ENCODE results near the gene KCTD17. TPM values are rescaled to one million over a fixed set of nuclear protein-coding genes. Genes with fewer than 3 reads are reported as not detected.

Gene KCTD17
- total RNA-seq, 1 donor from 2014 or later = 39.6 TPM

DNA sequence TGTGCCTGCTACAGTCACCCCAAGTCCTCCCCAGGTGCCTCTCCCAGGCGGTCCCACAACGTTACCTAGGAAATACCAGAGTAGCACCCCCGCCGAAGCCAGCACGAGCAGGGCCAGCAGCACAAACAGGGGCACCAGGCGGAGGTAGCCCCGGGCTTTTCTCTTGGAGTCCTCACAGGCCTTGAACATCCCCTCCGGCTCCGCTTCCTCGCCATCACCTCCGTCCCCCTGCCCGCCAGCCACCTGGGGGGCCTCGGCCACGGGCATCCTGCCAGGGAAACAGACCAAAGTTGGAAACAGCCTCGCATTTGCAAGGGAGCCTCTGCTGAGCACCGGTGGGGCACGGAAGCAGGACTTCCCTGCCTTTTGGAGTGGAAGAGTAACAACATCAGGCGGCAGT is 51.6 kb downstream of the KCTD17 start:
- Mint-ChIP-seq H3K27me3 (ENCODE audit: unreplicated experiment) (peaks cover 28% of the 10 kb centered on the region), H3K27ac (ENCODE audit: unreplicated experiment) (no peak overlapping the region), H3K4me1 (ENCODE audit: unreplicated experiment) (no peaks in the 10 kb centered on the region), H3K9me3 (ENCODE audit: unreplicated experiment) (no peaks in the 10 kb centered on the region), H3K4me3 (ENCODE audit: unreplicated experiment) (no peak overlapping the region), H3K36me3 (ENCODE audit: unreplicated experiment) (no peaks in the 10 kb centered on the region)
- no peak for TF ChIP-seq CTCF (IDR thresholded peaks at IDR 0.05)
- no peak for DNase-seq (ENCODE audit: extremely low spot score, unreplicated experiment)

DNA sequence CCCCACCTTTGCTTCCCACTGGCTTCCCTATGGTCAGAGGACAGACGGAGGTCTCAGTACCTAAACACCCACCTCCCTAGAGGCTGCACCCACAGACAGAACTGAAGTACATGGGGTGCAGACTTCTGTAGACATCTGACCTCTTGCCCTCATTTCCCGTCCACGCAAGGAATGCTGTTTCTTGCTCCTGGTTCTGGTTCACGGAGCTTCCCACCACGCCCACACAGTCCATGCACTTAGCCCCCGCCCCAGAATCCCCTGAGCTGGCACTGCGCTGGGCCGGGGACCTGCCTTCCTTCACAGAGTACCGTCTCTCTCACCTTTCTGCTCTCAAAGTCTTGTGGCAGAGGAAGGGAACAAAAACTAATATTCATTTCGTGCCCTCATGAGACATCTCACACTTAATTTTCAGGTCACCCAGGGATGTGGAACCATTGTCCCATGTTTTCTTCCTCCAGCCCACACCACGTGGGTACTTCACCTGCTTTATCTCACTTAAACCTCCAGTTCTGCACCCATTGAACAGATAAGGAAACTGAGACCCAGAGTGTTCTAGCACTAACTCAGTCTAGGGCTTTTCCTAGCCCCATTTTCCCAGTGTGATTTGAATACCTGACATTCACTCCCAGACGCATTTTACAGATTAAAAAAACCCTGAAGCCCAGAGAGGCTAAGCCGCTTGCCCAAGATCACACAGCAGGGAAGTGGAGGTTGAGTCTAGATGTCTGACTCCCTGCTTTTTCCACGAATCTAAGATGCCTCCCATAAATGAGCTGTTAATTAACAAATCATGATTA is 52.3 kb downstream of the KCTD17 start:
- no peaks in the 10 kb centered on the region for H3K4me1 Mint-ChIP-seq (ENCODE audit: unreplicated experiment)

GRCh38 chr22:37105154-37105553 is 53.6 kb downstream of the KCTD17 start:
- H3K9me3 Mint-ChIP-seq (ENCODE audit: unreplicated experiment) = no peaks in the 10 kb centered on the region
- no peak overlapping the region for H3K27ac Mint-ChIP-seq (ENCODE audit: unreplicated experiment)
- no peaks in the 10 kb centered on the region for H3K36me3 Mint-ChIP-seq (ENCODE audit: unreplicated experiment)
- H3K27me3 Mint-ChIP-seq (ENCODE audit: unreplicated experiment) = peaks cover 17% of the 10 kb centered on the region
- H3K4me1 Mint-ChIP-seq (ENCODE audit: unreplicated experiment) = no peaks in the 10 kb centered on the region
- H3K4me3 Mint-ChIP-seq (ENCODE audit: unreplicated experiment) = no peak overlapping the region
- DNase-seq (ENCODE audit: extremely low spot score, unreplicated experiment) = no peak
- no peak for TF ChIP-seq CTCF (IDR thresholded peaks at IDR 0.05)

More for the DNA sequence above, 52.3 kb downstream of the KCTD17 start:
- TF ChIP-seq CTCF (IDR thresholded peaks at IDR 0.05) = no peak
- Mint-ChIP-seq H3K27me3 (ENCODE audit: unreplicated experiment) (peaks cover 23% of the 10 kb centered on the region), H3K27ac (ENCODE audit: unreplicated experiment) (no peak overlapping the region), H3K36me3 (ENCODE audit: unreplicated experiment) (no peaks in the 10 kb centered on the region), H3K4me3 (ENCODE audit: unreplicated experiment) (no peak overlapping the region), H3K9me3 (ENCODE audit: unreplicated experiment) (no peaks in the 10 kb centered on the region)
- no peak for DNase-seq (ENCODE audit: extremely low spot score, unreplicated experiment)

GRCh38 chr22:37105990-37106389 is 54.4 kb downstream of the KCTD17 start:
- peaks cover 13% of the 10 kb centered on the region for H3K27me3 Mint-ChIP-seq (ENCODE audit: unreplicated experiment)
- no peak overlapping the region for H3K27ac Mint-ChIP-seq (ENCODE audit: unreplicated experiment)
- DNase-seq (ENCODE audit: extremely low spot score, unreplicated experiment) = no peak
- no peaks in the 10 kb centered on the region for H3K9me3 Mint-ChIP-seq (ENCODE audit: unreplicated experiment)
- no peak for TF ChIP-seq CTCF (IDR thresholded peaks at IDR 0.05)
- H3K4me1 Mint-ChIP-seq (ENCODE audit: unreplicated experiment) = no peaks in the 10 kb centered on the region
- no peak overlapping the region for H3K4me3 Mint-ChIP-seq (ENCODE audit: unreplicated experiment)
- H3K36me3 Mint-ChIP-seq (ENCODE audit: unreplicated experiment) = no peaks in the 10 kb centered on the region

GRCh38 chr22:37107816-37108621 is 56.5 kb downstream of the KCTD17 start:
- Mint-ChIP-seq H3K36me3 (ENCODE audit: unreplicated experiment) (no peaks in the 10 kb centered on the region), H3K27me3 (ENCODE audit: unreplicated experiment) (peaks cover 17% of the 10 kb centered on the region), H3K4me1 (ENCODE audit: unreplicated experiment) (no peaks in the 10 kb centered on the region), H3K9me3 (ENCODE audit: unreplicated experiment) (no peaks in the 10 kb centered on the region), H3K27ac (ENCODE audit: unreplicated experiment) (no peak overlapping the region), H3K4me3 (ENCODE audit: unreplicated experiment) (no peak overlapping the region)
- DNase-seq (ENCODE audit: extremely low spot score, unreplicated experiment) = no peak
- no peak for TF ChIP-seq CTCF (IDR thresholded peaks at IDR 0.05)
